A549 (cell line): ENCODE data around the gene SLC35E1. TPM values are rescaled to one million over a fixed set of nuclear protein-coding genes. Genes with fewer than 3 reads are reported as not detected.

Experiments used
- ATAC-seq, 2 experiments: fragments of 200-7000 bp in 1 of 2; fragments of >200 bp in 1 of 2; cut with Nextera tagmentation in 1 of 2; cut with Tn5 transposase in 1 of 2; 3 replicates each; pipeline versions ENCODE4 v1.8.0 to v1.9.1; 2018 to 2020; ENCODE audit warnings: mild to moderate bottlenecking in 1 of 2, moderate library complexity in 1 of 2
- CTCF ChIA-PET: fragments of 300-600 bp; sonication (Branson Sonifier 250); formaldehyde crosslinking; extraction: SDS; loops from one replicate; lab custom pipeline; 2021; ENCODE audit warnings: antibody characterized with exemption, inconsistent platforms; lab: Yijun Ruan, JAX
- POLR2A ChIA-PET: fragments of 350-600 bp; formaldehyde crosslinking; extraction: SDS; loops from one replicate; lab custom pipeline; 2021; ENCODE audit warnings: antibody characterized with exemption, inconsistent platforms; lab: Yijun Ruan, JAX
- DNase-seq, 2 experiments: peaks; one replicate each; pipeline versions ENCODE4 v3.0.0 to v3.0.0-alpha.2; 2011 to 2016; ENCODE audit warnings: low read depth in 1 of 2, low spot score in 1 of 2
- FAIRE-seq: peaks from 2 replicates; lab custom pipeline; 2011; peaks lifted over from hg19 to GRCh38; lab: Jason Lieb, UNC
- H3K27ac ChIP-seq, 2 experiments: fragments of >200 bp; sonication (Bioruptor Twin); formaldehyde crosslinking; 3 replicates each; pipeline ENCODE4 v1.5.1; 2016 to 2017
- H3K4me1 ChIP-seq: fragments of >200 bp; sonication (Bioruptor Twin); formaldehyde crosslinking; 3 replicates; pipeline ENCODE4 v1.6.1; 2016
- H3K4me2 ChIP-seq: fragments of >200 bp; sonication (Bioruptor Twin); formaldehyde crosslinking; 3 replicates; pipeline ENCODE4 v1.6.1; 2016
- H3K4me3 ChIP-seq: fragments of >200 bp; sonication (Bioruptor Twin); formaldehyde crosslinking; 3 replicates; pipeline ENCODE4 v1.5.1; 2016
- H3K9me3 ChIP-seq: fragments of >200 bp; sonication (Bioruptor Twin); formaldehyde crosslinking; 3 replicates; pipeline ENCODE4 v1.6.1; 2016
- CBX8 ChIP-seq: fragments of 200-600 bp; sonication (generic); IDR thresholded peaks from 2 replicates; pipeline ENCODE4 v1.6.1; 2016
- CHD2 ChIP-seq: fragments of 150-350 bp; IDR thresholded peaks from 2 replicates; pipeline ENCODE4 v1.6.1; 2014; ENCODE audit warnings: low read length; ENCODE audit not compliant: partially characterized antibody
- EHMT2 ChIP-seq: fragments of 200-600 bp; sonication (generic); IDR thresholded peaks from 2 replicates; pipeline ENCODE4 v1.6.1; 2016; ENCODE audit warnings: antibody characterized with exemption, low read depth, mild to moderate bottlenecking, moderate library complexity
- EP300 ChIP-seq, 2 experiments: fragments of >200 bp; sonication (Bioruptor Twin); formaldehyde crosslinking; IDR thresholded peaks; 2 replicates in 1 of 2; 3 replicates in 1 of 2; pipeline ENCODE4 v1.6.1; 2016 to 2017
- FOSB ChIP-seq: fragments of 250-450 bp; sonication (Bioruptor Pico); IDR thresholded peaks from 2 replicates; pipeline ENCODE4 v1.5.0; 2020; ENCODE audit warnings: mild to moderate bottlenecking, moderate library complexity
- HOXA7 ChIP-seq: fragments of 250-450 bp; sonication (Bioruptor Pico); IDR thresholded peaks from 2 replicates; pipeline ENCODE4 v1.5.0; 2020; ENCODE audit warnings: mild to moderate bottlenecking, moderate library complexity
- HOXB13 ChIP-seq: fragments of 250-450 bp; sonication (Bioruptor Pico); IDR thresholded peaks from 2 replicates; pipeline ENCODE4 v1.5.0; 2020; ENCODE audit warnings: low read depth, mild to moderate bottlenecking, moderate library complexity
- JUN ChIP-seq, 2 experiments: fragments of >200 bp; sonication (Bioruptor Twin); formaldehyde crosslinking; IDR thresholded peaks; 2 replicates in 1 of 2; 3 replicates in 1 of 2; pipeline ENCODE4 v1.6.1; 2016 to 2017
- KDM5A ChIP-seq: fragments of 200-600 bp; sonication (generic); IDR thresholded peaks from 2 replicates; pipeline ENCODE4 v1.6.1; 2016; ENCODE audit warnings: antibody characterized with exemption, mild to moderate bottlenecking
- MAZ ChIP-seq: fragments of 150-350 bp; IDR thresholded peaks from 2 replicates; pipeline ENCODE4 v1.6.1; 2014; ENCODE audit warnings: antibody characterized with exemption, low read depth, low read length, borderline replicate concordance
- NFE2L2 ChIP-seq: fragments of 150-350 bp; conservative IDR thresholded peaks from 2 replicates; pipeline ENCODE4 v1.6.1; 2014; ENCODE audit warnings: low read length
- POLR2A ChIP-seq: IDR thresholded peaks from 2 replicates; pipeline ENCODE4 v1.6.1; 2012; ENCODE audit warnings: mild to moderate bottlenecking, low read length
- POLR2AphosphoS2 ChIP-seq: conservative IDR thresholded peaks from 2 replicates; pipeline ENCODE4 v1.6.1; 2012; ENCODE audit warnings: low read length, improper control_type of control experiment, inconsistent platforms
- RAD21 ChIP-seq, 2 experiments: fragments of >200 bp in 1 of 2; sonication (Bioruptor Twin) in 1 of 2; formaldehyde crosslinking in 1 of 2; IDR thresholded peaks in 1 of 2; conservative IDR thresholded peaks in 1 of 2; 2 replicates in 1 of 2; 3 replicates in 1 of 2; pipeline ENCODE4 v1.6.1; 2012 to 2018; ENCODE audit warnings: inconsistent platforms in 1 of 2
- RCOR1 ChIP-seq: fragments of 150-350 bp; IDR thresholded peaks from 2 replicates; pipeline ENCODE4 v1.6.1; 2014; ENCODE audit warnings: antibody characterized with exemption, low read length, low read depth
- SREBF2 ChIP-seq: fragments of 450-650 bp; IDR thresholded peaks from 2 replicates; pipeline ENCODE4 v1.6.1; 2014; ENCODE audit warnings: mild to moderate bottlenecking, moderate library complexity
- ZC3H11A ChIP-seq: fragments of 450-650 bp; IDR thresholded peaks from 2 replicates; pipeline ENCODE4 v1.6.1; 2014; ENCODE audit warnings: antibody characterized with exemption, mild to moderate bottlenecking
- WGBS: methylation state at CpG from one replicate; pipeline ENCODE4 v1.1.6; 2017; ENCODE audit errors: missing lambda C conversion rate; 5-methylcytosine and 5-hydroxymethylcytosine counted together
- polyA plus RNA-seq, 4 experiments: library from polyadenylated mRNA; depleted of rRNA in 3 of 4; stranded (reverse); fragments of >200 nt; fragmentation: RNase III in 1 of 4; extraction: RNeasy Plus Mini Kit Qiagen cat#74134 plus additional on column Dnase treatment in 1 of 4; gene quantifications; 2 replicates in 3 of 4; 3 replicates in 1 of 4; pipeline ENCODE4 v1.2.3, GENCODE V29; 2011 to 2017
- TF ChIP-seq, protein P1 (sequence below): fragments of >200 bp; sonication (Bioruptor Twin); formaldehyde crosslinking; IDR thresholded peaks from 3 replicates; pipeline ENCODE4 v1.5.1; 2016
- TF ChIP-seq, protein P2 (sequence below): fragments of >200 bp; sonication (Bioruptor Twin); formaldehyde crosslinking; IDR thresholded peaks from 3 replicates; pipeline ENCODE4 v1.6.1; 2016
- TF ChIP-seq, protein P3 (sequence below): fragments of 250-450 bp; sonication (Bioruptor Pico); IDR thresholded peaks from 2 replicates; pipeline ENCODE4 v1.5.0; 2020; ENCODE audit warnings: low read depth, mild to moderate bottlenecking, moderate library complexity

Gene SLC35E1
- polyA plus RNA-seq, 2 of the 4 experiments (the other 2 are of a cell fraction): 17.2 to 25.1 TPM

DNA sequence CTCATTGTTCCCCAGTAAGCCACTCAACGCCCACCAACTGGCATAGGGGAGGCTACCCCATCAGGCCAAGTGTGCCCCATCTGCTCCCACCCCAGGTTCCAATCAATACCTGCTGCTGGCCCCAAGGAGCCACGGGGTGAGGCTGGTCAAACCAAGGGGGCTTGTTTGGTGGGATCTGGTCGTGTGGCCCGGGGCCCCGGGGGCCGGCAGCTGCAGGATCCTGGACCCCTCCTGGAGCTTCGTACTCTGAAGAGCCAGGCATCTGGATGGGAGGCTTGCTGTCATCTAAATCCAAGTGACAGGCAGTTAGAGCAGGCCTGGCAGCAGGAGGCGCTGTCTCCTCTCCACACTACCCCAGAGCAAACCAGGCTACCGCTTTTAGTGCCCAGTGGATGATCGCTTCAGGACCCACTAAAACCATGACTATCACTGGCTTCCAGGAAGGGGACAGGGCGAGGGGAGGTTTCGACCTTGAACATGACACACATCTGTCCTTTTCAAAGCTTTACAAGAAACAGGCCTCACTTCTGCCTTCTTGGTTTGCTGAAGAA, 44.2 kb downstream of the SLC35E1 start:
- Histone ChIP-seq H3K4me3 (no peak overlapping the region), H3K4me1 (no peaks in the 10 kb centered on the region), H3K27ac (no peak overlapping the region), H3K4me2 (no peak overlapping the region), H3K9me3 (no peaks in the 10 kb centered on the region)
- peak in 1 of 2 experiments; percentile 31 for DNase-seq
- ChIA-PET CTCF (interaction anchor here (0.6 to 1.9 kb wide), 2 partner anchors 11 to 15 kb away, joined by 5 to 13 read pairs; no protein-coding TSS in a partner anchor), POLR2A (no interaction called here)
- TF ChIP-seq RAD21 (conservative IDR thresholded peaks at IDR 0.05 in 1 of 2, IDR thresholded peaks at IDR 0.05 in 1 of 2): peak in 1 of 2 experiments; percentile 22; a peak in 1 of 5 replicates
- TF ChIP-seq, protein P1, sequence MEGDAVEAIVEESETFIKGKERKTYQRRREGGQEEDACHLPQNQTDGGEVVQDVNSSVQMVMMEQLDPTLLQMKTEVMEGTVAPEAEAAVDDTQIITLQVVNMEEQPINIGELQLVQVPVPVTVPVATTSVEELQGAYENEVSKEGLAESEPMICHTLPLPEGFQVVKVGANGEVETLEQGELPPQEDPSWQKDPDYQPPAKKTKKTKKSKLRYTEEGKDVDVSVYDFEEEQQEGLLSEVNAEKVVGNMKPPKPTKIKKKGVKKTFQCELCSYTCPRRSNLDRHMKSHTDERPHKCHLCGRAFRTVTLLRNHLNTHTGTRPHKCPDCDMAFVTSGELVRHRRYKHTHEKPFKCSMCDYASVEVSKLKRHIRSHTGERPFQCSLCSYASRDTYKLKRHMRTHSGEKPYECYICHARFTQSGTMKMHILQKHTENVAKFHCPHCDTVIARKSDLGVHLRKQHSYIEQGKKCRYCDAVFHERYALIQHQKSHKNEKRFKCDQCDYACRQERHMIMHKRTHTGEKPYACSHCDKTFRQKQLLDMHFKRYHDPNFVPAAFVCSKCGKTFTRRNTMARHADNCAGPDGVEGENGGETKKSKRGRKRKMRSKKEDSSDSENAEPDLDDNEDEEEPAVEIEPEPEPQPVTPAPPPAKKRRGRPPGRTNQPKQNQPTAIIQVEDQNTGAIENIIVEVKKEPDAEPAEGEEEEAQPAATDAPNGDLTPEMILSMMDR: peak; percentile 24; the same call in 1 of the 3 replicates
- TF ChIP-seq HOXA7: no peak
- FAIRE-seq: no peak
- WGBS: 86% methylated on average over 7 of the region's 12 CpGs
- peak; percentile 58 to 62; a peak in 4 of 6 replicates for ATAC-seq

DNA sequence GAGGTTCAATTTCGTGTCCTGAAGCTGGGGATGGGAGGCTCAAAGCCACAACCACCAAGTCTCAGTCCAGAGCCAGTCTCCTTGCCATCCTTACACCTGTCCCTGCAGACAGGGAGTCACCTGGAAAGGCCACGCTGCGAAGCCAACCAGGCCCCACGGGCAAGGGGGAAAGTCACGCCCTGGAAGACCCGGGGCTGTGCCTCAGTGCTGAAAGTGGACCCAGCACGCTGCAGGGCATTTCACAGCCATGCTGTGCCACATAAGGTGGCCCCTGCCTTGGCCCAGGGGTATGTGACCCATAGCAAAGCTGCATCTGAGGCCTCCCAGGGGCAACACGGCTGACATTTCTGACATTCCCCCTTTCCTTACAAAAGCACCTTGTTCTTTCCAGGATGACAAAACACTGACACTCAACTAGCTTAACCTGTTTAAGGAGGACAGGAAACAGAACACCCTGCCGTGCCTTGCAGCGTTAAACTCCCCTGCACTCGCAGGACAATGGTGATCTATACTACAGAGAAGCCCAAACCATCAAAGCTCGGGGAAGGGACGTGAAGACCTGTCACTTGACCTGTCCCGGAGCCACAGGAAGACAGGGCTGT, 44.8 kb downstream of the SLC35E1 start:
- H3K27ac ChIP-seq: no peak overlapping the region
- FAIRE-seq (no peak), ATAC-seq (no peak), DNase-seq (no peak)
- no peak overlapping the region for H3K4me3 ChIP-seq
- ChIA-PET CTCF (interaction anchor here (1.9 to 2.1 kb wide), 2 partner anchors 10 kb away, joined by 5 to 13 read pairs; no protein-coding TSS in a partner anchor), POLR2A (no interaction called here)
- no peaks in the 10 kb centered on the region for H3K9me3 ChIP-seq
- no peaks in the 10 kb centered on the region for H3K4me1 ChIP-seq
- no peak overlapping the region for H3K4me2 ChIP-seq
- WGBS: 87% methylated on average over 14 of the region's 14 CpGs
- TF ChIP-seq FOSB (CRISPR knock-in tag) (no peak), CBX8 (no peak), ZC3H11A (no peak), SREBF2 (no peak), EHMT2 (no peak), HOXB13 (no peak), HOXA7 (no peak), MAZ (no peak), KDM5A (no peak), NFE2L2 (no peak), JUN (IDR thresholded peaks at IDR 0.05) (no peak), POLR2A (no peak), POLR2AphosphoS2 (no peak), CHD2 (no peak), RCOR1 (no peak), EP300 (IDR thresholded peaks at IDR 0.05) (no peak)
- TF ChIP-seq, protein P2, sequence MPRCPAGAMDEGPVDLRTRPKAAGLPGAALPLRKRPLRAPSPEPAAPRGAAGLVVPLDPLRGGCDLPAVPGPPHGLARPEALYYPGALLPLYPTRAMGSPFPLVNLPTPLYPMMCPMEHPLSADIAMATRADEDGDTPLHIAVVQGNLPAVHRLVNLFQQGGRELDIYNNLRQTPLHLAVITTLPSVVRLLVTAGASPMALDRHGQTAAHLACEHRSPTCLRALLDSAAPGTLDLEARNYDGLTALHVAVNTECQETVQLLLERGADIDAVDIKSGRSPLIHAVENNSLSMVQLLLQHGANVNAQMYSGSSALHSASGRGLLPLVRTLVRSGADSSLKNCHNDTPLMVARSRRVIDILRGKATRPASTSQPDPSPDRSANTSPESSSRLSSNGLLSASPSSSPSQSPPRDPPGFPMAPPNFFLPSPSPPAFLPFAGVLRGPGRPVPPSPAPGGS: no peak
- TF ChIP-seq, protein P3, sequence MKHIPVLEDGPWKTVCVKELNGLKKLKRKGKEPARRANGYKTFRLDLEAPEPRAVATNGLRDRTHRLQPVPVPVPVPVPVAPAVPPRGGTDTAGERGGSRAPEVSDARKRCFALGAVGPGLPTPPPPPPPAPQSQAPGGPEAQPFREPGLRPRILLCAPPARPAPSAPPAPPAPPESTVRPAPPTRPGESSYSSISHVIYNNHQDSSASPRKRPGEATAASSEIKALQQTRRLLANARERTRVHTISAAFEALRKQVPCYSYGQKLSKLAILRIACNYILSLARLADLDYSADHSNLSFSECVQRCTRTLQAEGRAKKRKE (CRISPR knock-in tag): no peak
